GM18909 (cell line): Measurements from ENCODE around the gene ALOX5.
"Not testable (repeated sequence)": the region's sequence is repeated elsewhere in the genome, so short reads cannot be mapped to it uniquely, and the experiment has no call there.

ENCODE experiments used
- ATAC-seq: cut with Tn5 transposase; IDR thresholded peaks from one replicate; pipeline ENCODE4 v1.9.1; 2021; ENCODE audit warnings: mild to moderate bottlenecking; ENCODE audit not compliant: unreplicated experiment, poor library complexity

The ALOX5 gene

GRCh38 chr10:45373003-45373575, 927 bp upstream of the ALOX5 start:
- peak; percentile 40 for ATAC-seq

- ATAC-seq = no peak
Measured at GRCh38 chr10:45374350-45375052, 485 bp downstream of the ALOX5 start.

- ATAC-seq = no peak
Measured at GRCh38 chr10:45375101-45375500, 1.1 kb downstream of the ALOX5 start.

- ATAC-seq = no peak
Measured at GRCh38 chr10:45375716-45376231, 1.8 kb downstream of the ALOX5 start.

- ATAC-seq = no peak
Measured at GRCh38 chr10:45376371-45376801, 2.4 kb downstream of the ALOX5 start.

GRCh38 chr10:45377321-45377720, 3.3 kb downstream of the ALOX5 start:
- no peak for ATAC-seq

GRCh38 chr10:45377858-45378257, 3.8 kb downstream of the ALOX5 start:
- ATAC-seq = no peak

- ATAC-seq = no peak
Measured at GRCh38 chr10:45378914-45379726, 5.1 kb downstream of the ALOX5 start.

GRCh38 chr10:45379891-45380540, 6.0 kb downstream of the ALOX5 start:
- ATAC-seq = no peak

GRCh38 chr10:45380903-45381620, 7.0 kb downstream of the ALOX5 start:
- no peak for ATAC-seq

- ATAC-seq = no peak
Measured at GRCh38 chr10:45382591-45382990, 8.6 kb downstream of the ALOX5 start.

- ATAC-seq = no peak
Measured at GRCh38 chr10:45383682-45384330, 9.8 kb downstream of the ALOX5 start.

- no peak for ATAC-seq
Measured at GRCh38 chr10:45386657-45387056, 12.6 kb downstream of the ALOX5 start.

GRCh38 chr10:45387096-45387893, 13.3 kb downstream of the ALOX5 start:
- no peak for ATAC-seq

GRCh38 chr10:45389671-45390070, 15.7 kb downstream of the ALOX5 start:
- not testable (repeated sequence) for ATAC-seq

GRCh38 chr10:45391636-45392035, 17.6 kb downstream of the ALOX5 start:
- ATAC-seq = not testable (repeated sequence)

- ATAC-seq = no peak
Measured at GRCh38 chr10:45395554-45395953, 21.5 kb downstream of the ALOX5 start.

- no peak for ATAC-seq
Measured at GRCh38 chr10:45398595-45398994, 24.6 kb downstream of the ALOX5 start.

- ATAC-seq = no peak
Measured at GRCh38 chr10:45399113-45399512, 25.1 kb downstream of the ALOX5 start.
